ENCODE results near the gene CCDC27.

CCDC27 gene

GRCh38 chr1:3777647-3778589 is 25.7 kb downstream of the CCDC27 start:
- no peak for DNase-seq

GRCh38 chr1:3778590-3779264 is 26.5 kb downstream of the CCDC27 start:
- no peak for DNase-seq

- no peak for DNase-seq
Measured at GRCh38 chr1:3779265-3779911, 27.1 kb downstream of the CCDC27 start.

GRCh38 chr1:3779912-3780416 is 27.7 kb downstream of the CCDC27 start:
- DNase-seq, result no peak

GRCh38 chr1:3780901-3781300 is 28.7 kb downstream of the CCDC27 start:
- DNase-seq, result no peak

GRCh38 chr1:3783651-3784474 is 31.6 kb downstream of the CCDC27 start:
- DNase-seq, result no peak

- DNase-seq, result no peak
Measured at GRCh38 chr1:3785045-3785444, 32.8 kb downstream of the CCDC27 start.

GRCh38 chr1:3785456-3786157 is 33.4 kb downstream of the CCDC27 start:
- DNase-seq, result no peak

- DNase-seq, result no peak
Measured at GRCh38 chr1:3786468-3787348, 34.5 kb downstream of the CCDC27 start.

- DNase-seq, result no peak
Measured at GRCh38 chr1:3787349-3787715, 35.1 kb downstream of the CCDC27 start.

GRCh38 chr1:3787745-3788605 is 35.7 kb downstream of the CCDC27 start:
- DNase-seq, result no peak

- DNase-seq, result no peak
Measured at GRCh38 chr1:3788756-3789420, 36.6 kb downstream of the CCDC27 start.

- no peak for DNase-seq
Measured at GRCh38 chr1:3789421-3790300, 37.4 kb downstream of the CCDC27 start.

- DNase-seq, result no peak
Measured at GRCh38 chr1:3790500-3790923, 38.3 kb downstream of the CCDC27 start.

- no peak for DNase-seq
Measured at GRCh38 chr1:3790952-3791351, 38.7 kb downstream of the CCDC27 start.

- no peak for DNase-seq
Measured at GRCh38 chr1:3795453-3796214, 43.4 kb downstream of the CCDC27 start.
